ENCODE data around the gene MXD3.
"Not testable (repeated sequence)": the region's sequence is repeated elsewhere in the genome, so short reads cannot be mapped to it uniquely, and the experiment has no call there.

MXD3 gene, protein sequence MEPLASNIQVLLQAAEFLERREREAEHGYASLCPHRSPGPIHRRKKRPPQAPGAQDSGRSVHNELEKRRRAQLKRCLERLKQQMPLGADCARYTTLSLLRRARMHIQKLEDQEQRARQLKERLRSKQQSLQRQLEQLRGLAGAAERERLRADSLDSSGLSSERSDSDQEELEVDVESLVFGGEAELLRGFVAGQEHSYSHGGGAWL

DNA sequence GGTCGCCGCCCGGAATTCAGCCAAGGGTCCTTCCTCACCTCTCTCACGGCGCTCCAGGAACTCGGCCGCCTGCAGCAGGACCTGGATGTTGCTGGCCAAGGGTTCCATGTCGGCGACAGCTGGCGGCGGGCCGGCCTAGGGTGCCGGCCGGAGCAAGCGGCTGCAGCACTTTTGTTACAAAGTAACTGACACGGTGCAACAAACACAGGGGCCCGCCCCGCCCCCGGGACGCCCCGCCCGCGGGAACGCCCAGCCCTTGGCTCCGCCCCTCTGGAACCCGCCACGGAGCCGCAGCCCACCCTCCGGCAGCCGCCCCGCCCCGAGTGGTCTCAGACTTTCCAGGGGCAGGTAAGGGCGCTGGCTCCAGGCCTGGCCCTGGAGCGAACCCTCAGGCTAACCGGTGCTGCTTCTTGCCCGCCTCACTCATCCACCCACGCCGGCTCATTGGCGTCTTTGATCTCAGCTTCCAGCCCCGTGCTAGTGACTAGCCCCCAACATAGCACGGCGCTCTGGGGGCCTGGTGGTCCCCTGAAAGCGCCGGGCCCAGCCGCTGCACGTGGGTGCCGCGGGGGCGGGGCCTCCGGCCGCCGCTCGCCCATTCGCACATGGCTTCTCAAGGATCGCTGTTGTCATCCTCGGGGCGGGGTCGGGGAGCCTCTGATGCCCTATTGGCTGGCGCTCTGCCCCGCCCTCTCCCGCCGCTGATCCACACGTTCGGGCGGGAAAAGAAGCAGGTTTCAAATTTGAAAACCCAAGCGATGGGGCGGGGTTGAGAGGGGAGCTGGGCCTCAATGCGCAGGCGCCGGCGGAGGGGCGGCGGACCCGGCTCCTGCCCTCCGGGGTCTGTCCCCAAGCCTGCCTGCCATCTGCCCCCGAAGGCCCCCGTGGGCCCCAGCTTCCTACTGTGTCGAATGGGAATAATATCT, at the start of gene MXD3:
Gene MXD3 (minus strand): TSS at position 176 of the 926 bp plus-strand sequence. CDS start 68 bp downstream, at position 108.
- DNase-seq: peak; percentile 99

DNA sequence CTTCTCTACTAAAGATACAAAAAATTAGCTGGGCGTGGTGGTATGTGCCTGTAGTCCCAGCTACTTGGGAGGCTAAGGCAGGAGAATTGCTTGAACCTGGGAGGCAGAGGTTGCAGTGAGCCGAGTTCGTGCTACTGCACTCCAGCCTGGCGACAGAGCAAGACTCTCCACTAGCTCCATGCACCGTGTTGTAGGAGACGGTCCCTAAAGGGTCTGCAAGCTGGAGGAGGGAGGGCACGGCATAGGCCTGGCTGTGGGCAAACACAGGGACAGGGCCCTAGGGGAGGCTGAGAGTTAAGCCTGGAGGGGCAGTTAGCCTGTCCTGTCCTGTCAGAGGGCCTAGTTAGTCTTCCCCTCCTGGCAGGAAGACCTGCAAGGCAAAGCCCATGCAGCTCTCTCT, 49.0 kb upstream of the MXD3 start:
- not testable (repeated sequence) for DNase-seq

DNA sequence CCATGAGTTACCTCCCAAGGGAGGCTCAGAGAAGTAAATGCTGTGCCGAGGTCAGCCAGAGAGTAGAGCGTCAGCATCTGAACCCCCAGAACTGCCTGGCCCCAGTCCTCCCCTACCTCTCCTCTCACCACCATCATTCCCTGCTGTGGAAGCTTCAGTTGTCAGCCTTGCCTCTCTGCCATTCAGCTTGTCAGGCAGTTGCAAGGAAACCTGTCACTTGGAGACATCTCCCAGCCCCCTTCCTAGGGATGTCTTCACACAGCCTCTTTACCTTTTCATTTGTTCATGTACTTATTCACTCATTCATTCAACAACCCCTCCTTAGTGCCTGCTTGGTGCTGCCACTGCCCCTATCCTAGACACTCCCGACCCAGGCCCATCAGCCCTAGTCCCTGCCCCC, 48.2 kb upstream of the MXD3 start:
- no peak for DNase-seq

DNA sequence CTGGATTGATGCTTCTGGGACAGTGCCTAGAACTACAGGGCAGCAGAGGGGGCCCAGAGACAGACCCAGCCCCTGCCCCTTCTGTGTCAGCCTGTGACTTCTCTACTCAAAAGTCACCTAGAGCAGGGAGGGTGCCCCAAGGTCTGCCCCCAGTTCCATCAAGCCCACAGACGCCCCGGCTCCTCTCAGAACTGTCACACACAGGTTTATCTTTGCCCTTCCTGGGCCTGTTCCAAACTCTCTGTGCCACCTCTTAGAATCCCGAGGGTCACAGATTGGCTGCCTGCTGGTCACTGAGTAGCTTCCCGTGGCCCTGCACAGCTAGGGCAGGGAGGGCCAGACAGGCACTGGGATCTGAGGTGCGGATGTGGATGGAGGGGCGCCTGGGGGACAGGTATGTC, 47.8 kb upstream of the MXD3 start:
- DNase-seq: no peak

DNA sequence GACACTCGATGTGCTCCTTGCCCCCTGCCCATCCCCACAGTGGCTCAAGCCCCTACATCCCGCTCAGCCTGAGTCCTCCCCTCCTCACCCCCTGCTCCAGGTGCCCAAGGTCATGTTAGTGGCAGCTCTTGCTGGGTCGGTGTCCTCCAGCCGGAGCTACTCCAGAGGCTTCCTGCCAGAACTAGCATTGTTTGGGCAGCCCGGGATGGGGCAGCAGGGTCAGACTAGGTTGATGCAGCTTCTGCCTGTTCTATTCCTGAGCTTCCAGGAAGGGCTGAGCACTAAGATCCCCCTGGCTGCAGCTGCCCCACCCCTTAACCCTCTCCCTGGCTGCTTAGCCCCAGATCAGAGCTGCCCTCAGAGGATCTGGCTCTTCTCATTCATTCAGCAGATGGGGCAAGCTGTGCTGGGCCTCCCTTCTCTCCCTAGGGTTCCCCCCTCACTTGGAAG, 46.7 kb upstream of the MXD3 start:
- no peak for DNase-seq

DNA sequence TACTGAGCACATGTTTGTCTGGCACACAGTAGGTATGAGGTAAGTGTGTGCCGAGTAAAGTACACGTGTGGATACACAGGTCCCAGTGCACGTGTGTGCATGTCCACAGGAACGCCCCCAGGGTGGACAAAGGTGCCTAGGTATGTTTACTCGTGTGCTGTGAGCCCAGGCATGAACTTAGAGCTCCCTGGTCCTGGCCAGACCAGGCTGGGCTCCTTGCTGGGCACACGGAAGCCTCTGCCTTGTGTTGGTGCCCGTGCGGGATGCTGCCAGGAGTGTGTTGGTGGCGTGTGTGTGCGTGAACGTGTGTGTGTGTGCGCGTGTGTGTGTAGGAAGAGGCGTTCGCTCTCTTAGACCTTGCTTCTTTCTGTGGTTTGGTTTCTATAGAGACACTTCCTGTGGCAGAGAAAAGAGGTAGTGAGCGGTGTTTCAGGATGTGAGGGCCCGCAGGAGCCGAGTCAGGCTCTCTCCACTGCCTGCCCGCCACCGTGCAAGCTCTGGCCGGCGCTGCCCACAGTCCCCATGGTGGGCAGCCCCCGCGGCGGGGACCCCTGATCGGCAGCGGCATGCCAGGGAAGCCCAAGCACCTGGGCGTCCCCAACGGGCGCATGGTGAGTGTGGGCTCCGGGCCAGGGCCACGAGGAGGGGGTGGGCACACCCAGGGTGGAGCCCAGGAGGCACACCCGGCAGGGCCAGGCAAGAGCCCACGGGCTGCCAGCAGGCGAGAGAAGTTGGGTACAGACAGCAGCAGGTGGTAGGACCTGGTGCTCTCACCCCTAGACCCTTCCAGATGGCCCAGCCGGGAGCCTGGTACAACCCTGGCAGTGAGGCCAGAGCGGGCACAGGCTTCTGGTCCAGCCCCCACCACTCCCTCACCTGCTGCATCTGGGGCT, 46.0 kb upstream of the MXD3 start, which contains the start of gene RGS14:
Gene RGS14 (plus strand): TSS at position 466 of the 893 bp plus-strand sequence. CDS start 101 bp downstream, at position 567.
- DNase-seq: peak; percentile 92

DNA sequence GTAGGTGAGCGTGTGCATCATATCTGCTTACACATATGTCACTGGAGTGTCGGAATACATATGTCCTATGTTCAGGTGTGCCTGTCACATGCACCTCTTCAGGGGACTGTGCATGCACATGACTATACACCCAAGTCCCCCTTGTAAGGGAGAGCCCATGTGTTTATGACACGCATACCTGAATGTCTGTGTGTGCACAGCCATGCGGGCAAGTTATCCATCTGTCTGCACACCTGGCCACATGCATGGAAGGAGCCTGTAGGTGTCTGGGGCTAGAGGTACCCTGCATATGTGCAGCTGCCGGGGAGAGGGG, 45.4 kb upstream of the MXD3 start:
- no peak for DNase-seq

DNA sequence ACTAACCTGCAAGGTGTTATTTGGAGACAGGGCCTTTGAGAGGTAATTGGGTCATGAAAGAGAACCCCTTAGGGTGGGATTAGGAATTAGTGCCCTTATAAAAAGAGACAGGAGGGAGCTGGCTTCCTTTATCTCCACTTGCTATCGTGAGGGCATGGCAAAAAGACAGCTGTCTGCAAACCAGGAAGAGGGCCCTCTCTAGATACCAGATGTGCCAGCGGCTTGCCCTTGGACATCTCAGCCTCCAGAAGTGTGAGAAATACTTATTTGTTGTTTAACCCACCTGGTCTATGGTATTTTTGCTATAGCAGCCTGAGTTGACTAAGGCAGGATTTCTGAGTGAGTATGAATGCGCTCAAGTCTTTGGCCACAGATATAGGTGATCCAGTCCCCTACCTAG, 45.0 kb upstream of the MXD3 start:
- DNase-seq: no peak

DNA sequence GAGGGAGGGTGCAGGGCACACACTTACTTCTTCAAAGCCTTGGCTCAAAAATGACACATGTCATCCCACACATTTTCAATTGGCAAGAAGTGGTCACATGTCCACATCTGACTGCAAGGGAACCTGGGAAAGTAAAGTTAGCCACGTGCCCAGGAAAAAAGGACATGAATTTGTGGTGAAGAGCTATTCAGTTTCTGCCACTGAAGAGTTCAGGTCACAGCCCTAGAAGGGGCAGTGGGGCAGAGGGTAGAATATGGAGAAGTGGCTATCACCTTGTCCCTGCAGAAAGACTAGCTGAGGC, 44.1 kb upstream of the MXD3 start:
- DNase-seq: no peak

DNA sequence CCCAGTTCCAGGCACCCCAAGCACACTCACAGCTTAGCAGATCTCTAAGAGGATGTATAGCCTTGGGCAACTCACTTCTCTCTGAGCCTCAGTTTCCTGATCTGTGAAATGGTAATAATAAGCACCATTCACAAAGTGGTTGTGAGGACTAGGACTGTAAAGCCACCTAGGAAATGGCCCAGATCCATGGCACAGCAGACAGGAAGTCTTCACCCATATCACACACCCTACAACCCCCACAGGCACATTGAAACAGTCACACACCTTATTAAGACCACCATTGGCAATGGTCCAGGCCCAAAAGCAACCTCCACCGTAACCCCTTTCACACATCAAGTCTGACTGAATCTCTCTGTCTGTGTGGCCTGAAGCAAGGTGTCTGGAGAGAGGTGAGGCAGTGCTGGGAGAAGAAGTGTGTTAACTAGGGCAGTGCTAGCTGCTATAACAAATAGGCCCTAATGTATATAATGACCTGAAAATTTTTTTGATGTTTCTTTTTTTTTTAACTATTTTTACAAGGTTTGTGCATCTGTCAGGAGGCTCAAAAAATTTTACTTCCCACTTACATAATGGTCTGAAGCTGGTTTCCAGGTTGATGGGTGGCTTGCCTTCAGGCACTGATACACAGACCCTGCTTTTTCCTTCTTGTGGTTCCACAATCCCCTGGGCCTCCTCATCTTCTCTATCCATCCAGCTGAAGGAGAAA, 43.6 kb upstream of the MXD3 start:
- no peak for DNase-seq

DNA sequence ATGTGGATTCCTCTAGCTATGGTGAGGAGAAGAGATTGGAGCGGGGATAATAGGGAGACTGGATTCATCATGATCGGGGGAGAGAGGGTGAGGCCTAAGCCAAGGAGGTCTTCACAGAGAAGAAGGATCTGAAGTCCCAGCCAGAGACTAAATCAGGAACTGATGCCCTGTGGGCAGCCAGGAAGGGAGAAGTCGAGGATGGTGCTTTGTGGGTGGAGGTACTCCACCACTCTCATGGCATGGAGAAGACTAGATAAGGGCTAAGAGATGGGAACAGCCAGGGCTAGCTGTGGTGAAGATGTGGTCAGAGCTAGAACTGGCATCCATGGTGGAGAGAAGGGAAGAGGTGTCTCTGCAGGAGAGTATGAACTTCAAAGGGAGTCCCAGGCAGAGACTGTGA, 43.0 kb upstream of the MXD3 start:
- no peak for DNase-seq

DNA sequence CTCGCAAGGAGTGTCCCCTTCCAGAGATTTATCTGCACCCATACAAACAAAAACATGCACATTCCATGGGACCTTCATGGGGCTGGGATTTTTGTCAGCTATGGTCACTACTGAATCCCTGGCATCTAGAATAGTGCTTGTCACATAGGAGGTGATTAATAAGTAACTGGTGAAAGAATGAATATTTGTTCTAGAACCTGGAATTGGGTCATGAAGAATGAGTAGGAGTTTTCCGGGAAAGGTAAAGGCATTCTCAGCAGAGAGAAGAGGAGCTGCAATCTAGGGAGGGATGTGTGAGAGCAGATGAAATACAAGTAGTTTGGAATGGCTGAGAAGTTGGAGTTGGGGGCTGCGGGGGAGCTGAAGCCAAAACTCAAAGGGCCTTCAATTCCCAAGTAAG, 42.6 kb upstream of the MXD3 start:
- no peak for DNase-seq

DNA sequence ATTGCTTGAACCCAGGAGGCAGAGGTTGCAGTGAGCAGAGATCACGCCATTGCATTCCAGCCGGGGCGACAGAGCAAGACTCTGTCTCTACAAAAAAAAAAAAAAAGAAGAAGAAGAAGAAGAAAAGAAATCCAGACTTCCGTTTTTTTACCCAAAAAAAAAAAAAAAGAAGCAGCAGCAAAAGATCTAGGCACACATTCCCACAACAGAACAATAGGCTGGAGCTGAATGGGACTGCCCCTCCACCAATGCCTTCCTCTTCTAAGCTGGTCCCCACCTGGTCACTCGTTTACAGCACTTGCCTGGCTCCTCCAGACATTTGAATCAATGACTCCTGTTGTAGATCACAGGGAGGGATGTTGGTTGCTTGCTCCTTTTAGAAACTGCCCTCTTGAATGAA, 41.4 kb upstream of the MXD3 start:
- DNase-seq: no peak

DNA sequence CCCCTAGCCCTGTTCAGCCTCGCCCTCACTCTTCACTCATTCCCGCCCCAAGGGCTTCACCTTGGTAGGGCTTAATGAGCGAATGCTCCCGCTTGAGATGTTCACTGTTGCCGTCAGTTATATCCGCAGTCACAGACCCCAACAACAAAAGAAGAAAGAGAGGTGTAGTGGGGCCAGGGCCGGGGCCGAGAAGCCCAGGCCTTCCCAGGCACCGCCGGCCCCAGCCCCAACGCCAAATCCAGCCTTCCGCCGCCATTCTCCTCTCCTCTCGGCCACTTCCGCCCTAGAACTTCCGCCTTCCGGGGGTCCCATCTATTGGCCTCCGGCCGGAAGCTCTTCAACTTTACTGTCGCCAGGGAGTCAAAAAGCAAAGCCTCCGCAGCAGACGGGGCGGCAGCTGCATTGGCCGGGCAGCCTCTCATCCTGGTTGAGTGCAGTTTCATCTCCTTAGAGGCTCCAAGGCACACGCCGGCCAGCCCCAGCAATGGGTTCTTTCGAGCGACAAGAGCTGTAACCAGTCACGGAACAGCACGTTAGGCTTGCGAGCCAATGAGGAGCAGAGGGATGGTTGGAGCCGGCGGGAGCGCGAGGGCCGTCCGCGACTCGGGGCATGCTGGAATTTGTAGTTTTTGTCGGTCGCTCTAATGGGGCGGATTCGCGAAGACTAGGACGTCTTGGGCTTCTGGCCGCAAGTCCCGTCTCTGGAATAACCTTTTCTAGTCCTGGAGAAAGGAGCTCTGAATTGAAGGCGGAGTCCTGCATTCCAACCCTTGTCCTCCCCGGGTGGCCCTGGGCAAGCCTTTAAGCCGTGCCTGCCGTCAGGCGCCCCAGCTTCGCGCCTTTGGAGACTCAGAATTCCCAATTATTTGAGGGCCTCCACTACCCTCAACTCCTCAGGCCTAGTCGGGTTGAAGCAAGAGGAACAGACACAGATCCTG, 40.0 kb upstream of the MXD3 start, which contains the start of gene LMAN2:
Gene LMAN2 (minus strand): TSS at position 277 of the 938 bp plus-strand sequence. CDS start 21 bp downstream, at position 256.
- peak; percentile 96 for DNase-seq

DNA sequence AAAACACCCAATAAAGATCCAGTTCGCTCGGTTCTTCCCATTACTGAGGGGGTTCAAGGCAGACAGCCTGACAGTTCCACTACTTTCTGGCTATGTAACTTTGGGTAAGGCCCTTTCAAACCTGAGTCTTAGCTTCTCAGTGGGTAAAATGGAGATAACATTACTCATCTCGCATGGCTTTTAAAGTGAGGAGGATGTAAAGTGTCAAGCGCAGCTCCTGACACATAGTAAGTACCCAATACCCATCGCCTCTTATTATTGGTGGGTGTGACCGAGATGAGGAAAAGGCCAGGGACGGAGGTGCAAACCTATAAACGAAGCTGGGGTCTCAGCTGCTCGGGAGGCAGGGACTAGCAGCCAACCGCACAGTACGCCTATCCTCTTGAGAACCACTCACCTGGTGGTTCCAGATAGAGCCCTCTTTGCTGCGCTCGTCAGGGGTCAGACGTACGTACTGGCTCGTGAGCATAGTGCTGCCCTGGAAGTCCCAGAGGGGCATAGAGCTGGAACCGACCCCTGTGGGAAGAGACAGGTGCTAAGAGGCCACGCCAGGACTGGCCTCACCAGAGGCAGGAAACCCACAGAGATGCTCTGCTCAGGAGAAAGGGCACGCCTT, 39.2 kb upstream of the MXD3 start:
- no peak for DNase-seq

DNA sequence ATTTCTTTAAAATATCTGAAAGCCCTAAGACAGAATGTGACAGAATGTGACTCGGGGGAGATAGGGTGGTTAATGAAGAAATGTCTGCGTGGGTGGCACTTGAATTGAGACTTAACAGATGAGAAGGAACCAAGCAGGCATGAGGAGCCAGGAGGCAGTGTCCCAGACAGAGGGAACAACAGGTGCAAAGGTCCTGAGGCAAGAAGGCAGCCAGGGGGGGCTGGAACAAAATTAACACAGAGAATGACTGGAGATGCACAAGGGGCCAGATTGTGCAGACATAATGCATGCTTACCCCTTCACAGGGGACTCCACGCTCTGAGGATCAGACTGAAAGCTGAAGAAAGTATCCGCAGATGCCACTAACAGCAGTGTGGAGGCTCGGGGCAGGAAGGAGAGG, 38.1 kb upstream of the MXD3 start:
- no peak for DNase-seq

DNA sequence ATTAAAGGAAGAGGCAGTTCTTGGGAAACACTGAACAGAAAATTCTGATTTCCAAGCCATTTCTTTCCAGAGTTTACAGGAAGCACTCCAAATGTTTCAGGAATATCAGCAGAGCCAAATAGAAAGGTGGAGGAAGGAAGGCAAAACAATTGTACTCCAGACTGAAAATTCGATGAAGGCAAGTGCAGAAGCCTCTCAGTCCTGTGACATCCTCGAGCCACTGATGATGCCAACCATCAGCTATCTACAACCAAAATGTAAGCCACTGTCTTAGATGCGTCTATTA, 37.6 kb upstream of the MXD3 start:
- no peak for DNase-seq

DNA sequence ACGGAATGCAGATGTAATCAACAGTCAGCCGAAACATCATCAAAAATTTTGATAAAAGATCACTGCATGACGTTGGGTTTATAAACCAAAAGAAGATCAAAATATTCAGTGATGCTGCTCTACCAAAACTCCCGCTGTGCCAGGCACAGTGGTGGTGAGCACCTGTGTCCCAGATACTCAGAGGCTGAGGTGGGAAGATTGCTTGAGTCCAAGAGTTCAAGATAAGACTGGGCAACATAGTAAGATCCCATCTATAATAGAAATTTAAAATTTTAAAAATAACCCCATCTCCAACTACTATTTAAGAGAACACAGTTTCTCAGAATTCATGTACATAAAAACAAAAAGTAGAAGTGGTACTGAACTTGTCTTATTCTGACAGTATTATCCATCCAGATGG, 36.0 kb upstream of the MXD3 start:
- no peak for DNase-seq

DNA sequence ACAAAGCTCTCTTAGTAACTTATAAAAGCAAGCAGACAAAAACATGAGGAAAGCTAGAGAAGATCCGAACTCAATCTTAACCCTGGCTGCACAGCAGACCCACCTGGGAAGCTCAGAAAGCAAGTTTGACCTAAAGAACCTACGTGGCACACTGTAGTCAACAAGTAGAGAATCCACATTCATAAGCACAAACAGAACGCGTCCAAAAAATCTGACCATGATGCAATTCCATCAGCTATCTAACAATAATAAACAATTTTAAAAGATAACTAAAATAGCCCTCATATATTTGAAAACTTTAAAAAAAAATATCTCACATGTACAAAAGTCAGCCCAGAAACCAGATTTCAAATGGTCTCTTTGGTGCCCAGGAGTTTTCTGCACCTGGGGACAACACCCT, 35.1 kb upstream of the MXD3 start:
- DNase-seq: no peak

DNA sequence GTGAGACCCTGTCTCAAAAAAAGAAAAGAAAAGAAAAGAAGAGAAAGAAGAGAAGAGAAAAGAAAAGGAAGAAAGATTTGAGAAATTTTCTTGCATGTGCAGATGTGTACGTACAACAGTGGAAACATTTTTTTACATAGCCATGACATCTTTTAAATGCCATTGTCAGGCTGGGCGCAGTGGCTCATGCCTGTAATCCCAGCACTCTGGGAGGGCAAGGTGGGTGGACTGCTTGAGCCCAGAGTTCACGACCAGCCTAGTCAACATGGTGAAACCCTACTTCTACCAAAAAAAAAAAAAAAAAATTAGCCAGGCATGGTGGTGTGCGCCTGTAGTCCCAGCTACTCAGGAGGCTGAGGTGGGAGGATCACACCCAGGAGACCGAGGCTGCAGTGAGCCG, 33.2 kb upstream of the MXD3 start:
- no peak for DNase-seq

DNA sequence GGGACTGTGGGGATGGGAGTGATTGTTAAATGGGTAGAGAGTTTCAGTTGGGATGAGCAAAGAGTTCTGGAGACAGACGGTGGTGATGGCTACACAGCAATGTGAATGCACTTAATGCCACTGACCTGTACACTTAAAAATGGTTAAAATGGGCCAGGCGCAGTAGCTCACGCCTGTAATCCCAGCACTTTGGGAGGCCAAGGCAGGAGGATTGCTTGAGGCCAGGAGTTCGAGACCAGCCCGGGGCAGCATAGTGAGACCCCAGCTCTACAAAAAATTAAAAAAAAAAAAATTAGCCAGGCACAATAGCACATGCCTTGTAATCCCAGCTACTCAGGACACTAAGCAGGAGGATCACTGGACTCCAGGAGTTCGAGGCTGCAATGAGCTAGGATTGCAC, 32.1 kb upstream of the MXD3 start:
- no peak for DNase-seq

Data from activated CD4-positive, alpha-beta T cell treated with anti-CD3 and anti-CD28 coated beads, Interleukin-10, Interleukin-2, amounts not matched to agents 100 ng/mL and 50 ng/mL, durations not matched to agents 16 hours and 8 hours (primary cell).